ENCODE data around the gene CHN1.

- no peak for TF ChIP-seq SPI1 (IDR thresholded peaks at IDR 0.05; ENCODE audit: low read depth, low read length)
- TF ChIP-seq TAF1 (IDR thresholded peaks at IDR 0.05; ENCODE audit: low read depth, low read length) = no peak
- no peak for TF ChIP-seq POLR2AphosphoS5 (IDR thresholded peaks at IDR 0.05; ENCODE audit: low read depth, low read length)
These were observed 37.4 kb downstream of the CHN1 start for GRCh38 chr2:174967691-174968260.

Data from GM12891 (cell line).